GM20431 (cell line): Measurements from ENCODE around the gene REG4.
"Not testable (repeated sequence)": the region's sequence is repeated elsewhere in the genome, so short reads cannot be mapped to it uniquely, and the experiment has no call there.

Experiments used
- in situ Hi-C: fragments of 300-500 bp; cut with MseI, MboI; formaldehyde crosslinking; loops from one replicate; pipeline ENCODE4 v1.15.0; 2020; ENCODE audit warnings: low sequenced_read_pairs; ENCODE audit not compliant: unreplicated experiment

REG4 gene

GRCh38 chr1:119808972-119809550, 2.2 kb downstream of the REG4 start:
- in situ Hi-C loops = no loop called here

GRCh38 chr1:119808491-119808890, 2.8 kb downstream of the REG4 start:
- in situ Hi-C loops = no loop called here

- in situ Hi-C loops = no loop called here
Measured at GRCh38 chr1:119806489-119806888, 4.8 kb downstream of the REG4 start.

- in situ Hi-C loops = no loop called here
Measured at GRCh38 chr1:119805746-119806145, 5.5 kb downstream of the REG4 start.

- in situ Hi-C loops = no loop called here
Measured at GRCh38 chr1:119805247-119805646, 6.0 kb downstream of the REG4 start.

GRCh38 chr1:119799599-119800177, 11.6 kb downstream of the REG4 start:
- in situ Hi-C loops = no loop called here

GRCh38 chr1:119799003-119799402, 12.3 kb downstream of the REG4 start:
- in situ Hi-C loops = no loop called here

- in situ Hi-C loops = no loop called here
Measured at GRCh38 chr1:119797606-119798005, 13.7 kb downstream of the REG4 start.

GRCh38 chr1:119797162-119797561, 14.1 kb downstream of the REG4 start:
- in situ Hi-C loops = no loop called here

GRCh38 chr1:119795261-119796200, 15.7 kb downstream of the REG4 start:
- in situ Hi-C loops = no loop called here

GRCh38 chr1:119794876-119795240, 16.4 kb downstream of the REG4 start:
- in situ Hi-C loops = no loop called here

GRCh38 chr1:119794230-119794875, 16.9 kb downstream of the REG4 start:
- in situ Hi-C loops = no loop called here

- in situ Hi-C loops = no loop called here
Measured at GRCh38 chr1:119791377-119791776, 19.9 kb downstream of the REG4 start.

- in situ Hi-C loops = no loop called here
Measured at GRCh38 chr1:119790451-119791198, 20.6 kb downstream of the REG4 start.

- in situ Hi-C loops = no loop called here
Measured at GRCh38 chr1:119787776-119788175, 23.5 kb downstream of the REG4 start.

GRCh38 chr1:119786473-119787050, 24.7 kb downstream of the REG4 start:
- in situ Hi-C loops = not testable (repeated sequence)

GRCh38 chr1:119786046-119786445, 25.2 kb downstream of the REG4 start:
- in situ Hi-C loops = not testable (repeated sequence)

GRCh38 chr1:119784191-119784781, 27.0 kb downstream of the REG4 start:
- in situ Hi-C loops = no loop called here
